Measurements from ENCODE around the gene STK39. TPM values are rescaled to one million over a fixed set of nuclear protein-coding genes. Genes with fewer than 3 reads are reported as not detected.

STK39 gene
- total and polyA plus RNA-seq, 9 of the 15 experiments (the other 6 are each of a cell fraction or from before 2014, with no cell fraction given), result 0.19 to 0.76 (median 0.51) TPM

GRCh38 chr2:168130346-168130745, 117.0 kb downstream of the STK39 start:
- Histone ChIP-seq H4K20me1 (replicated peaks; ENCODE audit: control insufficient read depth, insufficient read depth, low read length) (no peaks in the 10 kb centered on the region), H3K4me3 (no peak overlapping the region), H3K27ac (ENCODE audit: extremely low read depth, low read depth, low read length) (no peak overlapping the region), H3K4me1 (replicated peaks in 1 of 2; ENCODE audit: control insufficient read depth in 2 of 2, insufficient read depth in 2 of 2, low read length in 2 of 2) (no peaks in the 10 kb centered on the region), H3K9me1 (ENCODE audit: control insufficient read depth, insufficient read depth, low read length) (no peaks in the 10 kb centered on the region), H3K27me3 (ENCODE audit: control insufficient read depth in 2 of 2, insufficient read depth in 2 of 2, low read length in 2 of 2) (no peaks in the 10 kb centered on the region), H3K36me3 (ENCODE audit: control insufficient read depth, insufficient read depth, low read length) (no peaks in the 10 kb centered on the region), H3K9ac (ENCODE audit: insufficient read depth in 1 of 2, low read depth in 2 of 2, low read length in 2 of 2) (no peak overlapping the region), H2AFZ (ENCODE audit: low read depth, low read length) (no peak overlapping the region), H3K9me3 (replicated peaks; ENCODE audit: control insufficient read depth, insufficient read depth, low read depth, low read length) (no peaks in the 10 kb centered on the region), H3K4me2 (ENCODE audit: insufficient read depth, low read length) (no peak overlapping the region), H3K79me2 (ENCODE audit: control insufficient read depth, insufficient read depth, low read length) (no peaks in the 10 kb centered on the region)
- in situ Hi-C loops (cut with MboI), result no loop called here
- ATAC-seq (no peak), FAIRE-seq (no peak), DNase-seq (ENCODE audit: extremely low read depth in 1 of 4, low spot score in 3 of 4) (no peak)
- ChIA-PET POLR2A (no interaction called here), CTCF (ENCODE audit: low intra/inter-chr PET ratio) (no interaction called here)
- no TSS peak for BruUV-seq (replicated peaks)
- intact Hi-C loops (cut with micrococcal nuclease), result no loop called here
- TF ChIP-seq ILF3 (IDR thresholded peaks at IDR 0.05; ENCODE audit: borderline replicate concordance) (no peak), ZNF318 (IDR thresholded peaks at IDR 0.05; ENCODE audit: borderline replicate concordance in 1 of 2, low read depth in 1 of 2) (no peak), RAD21 (CRISPR knock-in tag; conservative IDR thresholded peaks at IDR 0.05 in 1 of 2, IDR thresholded peaks at IDR 0.05 in 1 of 2) (no peak), SMAD2 (IDR thresholded peaks at IDR 0.05; ENCODE audit: low read depth, low read length) (no peak), MTF1 (CRISPR knock-in tag; IDR thresholded peaks at IDR 0.05; ENCODE audit: borderline replicate concordance) (no peak), CBX5 (IDR thresholded peaks at IDR 0.05; ENCODE audit: borderline replicate concordance, low read depth) (no peak), ZNF217 (CRISPR knock-in tag; IDR thresholded peaks at IDR 0.05) (no peak), ZNF668 (CRISPR knock-in tag; IDR thresholded peaks at IDR 0.05) (no peak), ZNF143 (CRISPR knock-in tag; IDR thresholded peaks at IDR 0.05) (no peak), MXI1 (IDR thresholded peaks at IDR 0.05; ENCODE audit: low read depth, low read length) (no peak), PHTF2 (CRISPR knock-in tag; IDR thresholded peaks at IDR 0.05) (no peak), ZNF146 (CRISPR knock-in tag; IDR thresholded peaks at IDR 0.05; ENCODE audit: unreplicated experiment) (no peak), XRCC5 (IDR thresholded peaks at IDR 0.05; ENCODE audit: low read depth, low read length) (no peak), PYGO2 (tag; IDR thresholded peaks at IDR 0.05) (no peak), LEF1 (IDR thresholded peaks at IDR 0.05) (no peak), MYBL2 (IDR thresholded peaks at IDR 0.05; ENCODE audit: low read depth) (no peak), MYBL2 (CRISPR knock-in tag; IDR thresholded peaks at IDR 0.05; ENCODE audit: borderline replicate concordance) (no peak), CREM (IDR thresholded peaks at IDR 0.05; ENCODE audit: low read depth) (no peak)

Measured in K562 (cell line).